ENCODE data around the gene ALDH5A1.

DNA sequence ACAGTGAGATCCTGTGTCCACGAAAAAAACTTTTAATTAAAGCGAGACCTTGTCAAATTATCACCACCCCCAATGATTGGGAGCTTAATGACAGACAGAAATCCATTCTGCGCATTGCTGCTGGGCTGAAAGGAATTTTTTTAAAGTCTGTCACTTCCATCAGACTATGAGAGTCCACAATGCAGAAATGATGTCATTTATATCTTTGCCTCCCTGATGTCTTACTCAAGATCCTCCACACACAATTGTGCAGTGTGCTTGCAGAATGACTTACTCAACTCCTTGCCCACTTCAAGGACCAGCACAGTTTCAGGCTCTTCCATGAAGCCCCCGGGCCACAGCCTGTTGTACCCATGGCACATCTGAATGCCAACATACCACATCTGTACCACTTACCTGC is 46.4 kb upstream of the ALDH5A1 start:
- TF ChIP-seq, protein P1, sequence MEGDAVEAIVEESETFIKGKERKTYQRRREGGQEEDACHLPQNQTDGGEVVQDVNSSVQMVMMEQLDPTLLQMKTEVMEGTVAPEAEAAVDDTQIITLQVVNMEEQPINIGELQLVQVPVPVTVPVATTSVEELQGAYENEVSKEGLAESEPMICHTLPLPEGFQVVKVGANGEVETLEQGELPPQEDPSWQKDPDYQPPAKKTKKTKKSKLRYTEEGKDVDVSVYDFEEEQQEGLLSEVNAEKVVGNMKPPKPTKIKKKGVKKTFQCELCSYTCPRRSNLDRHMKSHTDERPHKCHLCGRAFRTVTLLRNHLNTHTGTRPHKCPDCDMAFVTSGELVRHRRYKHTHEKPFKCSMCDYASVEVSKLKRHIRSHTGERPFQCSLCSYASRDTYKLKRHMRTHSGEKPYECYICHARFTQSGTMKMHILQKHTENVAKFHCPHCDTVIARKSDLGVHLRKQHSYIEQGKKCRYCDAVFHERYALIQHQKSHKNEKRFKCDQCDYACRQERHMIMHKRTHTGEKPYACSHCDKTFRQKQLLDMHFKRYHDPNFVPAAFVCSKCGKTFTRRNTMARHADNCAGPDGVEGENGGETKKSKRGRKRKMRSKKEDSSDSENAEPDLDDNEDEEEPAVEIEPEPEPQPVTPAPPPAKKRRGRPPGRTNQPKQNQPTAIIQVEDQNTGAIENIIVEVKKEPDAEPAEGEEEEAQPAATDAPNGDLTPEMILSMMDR (optimal IDR thresholded peaks at IDR 0.05 in 1 of 3, IDR thresholded peaks at IDR 0.05 in 1 of 3, conservative IDR thresholded peaks at IDR 0.05 in 1 of 3; ENCODE audit: extremely low read depth in 1 of 3, insufficient read depth in 2 of 3, low read length in 3 of 3), result no peak
- TF ChIP-seq EZH2 (IDR thresholded peaks at IDR 0.05; ENCODE audit: low read length), result no peak
